GM18873 (cell line): ENCODE measurements around the gene NTM.
"Not testable (repeated sequence)": the region's sequence is repeated elsewhere in the genome, so short reads cannot be mapped to it uniquely, and the experiment has no call there.

ENCODE experiments used
- ATAC-seq: cut with Tn5 transposase; IDR thresholded peaks from one replicate; pipeline ENCODE4 v1.9.1; 2021; ENCODE audit warnings: mild to moderate bottlenecking, moderate library complexity, moderate number of reproducible peaks; ENCODE audit not compliant: unreplicated experiment, low FRiP score

The NTM gene

GRCh38 chr11:131418189-131418588 is 47.8 kb downstream of the NTM start:
- ATAC-seq, result no peak

- no peak for ATAC-seq
These were observed 50.8 kb downstream of the NTM start for GRCh38 chr11:131421066-131421855.

- no peak for ATAC-seq
These were observed 51.6 kb downstream of the NTM start for GRCh38 chr11:131422029-131422428.

- no peak for ATAC-seq
These were observed 52.1 kb downstream of the NTM start for GRCh38 chr11:131422496-131422895.

GRCh38 chr11:131423688-131424087 is 53.3 kb downstream of the NTM start:
- ATAC-seq, result no peak

GRCh38 chr11:131424257-131424876 is 54.0 kb downstream of the NTM start:
- not testable (repeated sequence) for ATAC-seq

- no peak for ATAC-seq
These were observed 54.9 kb downstream of the NTM start for GRCh38 chr11:131425285-131425684.

GRCh38 chr11:131428853-131429252 is 58.4 kb downstream of the NTM start:
- no peak for ATAC-seq

GRCh38 chr11:131430473-131431208 is 60.2 kb downstream of the NTM start:
- no peak for ATAC-seq

GRCh38 chr11:131441051-131441810 is 70.8 kb downstream of the NTM start:
- no peak for ATAC-seq

GRCh38 chr11:131446590-131447275 is 76.3 kb downstream of the NTM start:
- ATAC-seq, result no peak

GRCh38 chr11:131447277-131447815 is 76.9 kb downstream of the NTM start:
- no peak for ATAC-seq

GRCh38 chr11:131447898-131448297 is 77.5 kb downstream of the NTM start:
- ATAC-seq, result no peak

GRCh38 chr11:131449036-131450019 is 78.9 kb downstream of the NTM start:
- ATAC-seq, result no peak

GRCh38 chr11:131454490-131454889 is 84.1 kb downstream of the NTM start:
- no peak for ATAC-seq

- no peak for ATAC-seq
These were observed 84.6 kb downstream of the NTM start for GRCh38 chr11:131454989-131455388.

- ATAC-seq, result no peak
These were observed 85.7 kb downstream of the NTM start for GRCh38 chr11:131455843-131456704.

- ATAC-seq, result no peak
These were observed 86.7 kb downstream of the NTM start for GRCh38 chr11:131457163-131457562.
